ENCODE data around the gene TMEM163.
"Not testable (repeated sequence)": the region's sequence is repeated elsewhere in the genome, so short reads cannot be mapped to it uniquely, and the experiment has no call there.

The TMEM163 gene

DNA sequence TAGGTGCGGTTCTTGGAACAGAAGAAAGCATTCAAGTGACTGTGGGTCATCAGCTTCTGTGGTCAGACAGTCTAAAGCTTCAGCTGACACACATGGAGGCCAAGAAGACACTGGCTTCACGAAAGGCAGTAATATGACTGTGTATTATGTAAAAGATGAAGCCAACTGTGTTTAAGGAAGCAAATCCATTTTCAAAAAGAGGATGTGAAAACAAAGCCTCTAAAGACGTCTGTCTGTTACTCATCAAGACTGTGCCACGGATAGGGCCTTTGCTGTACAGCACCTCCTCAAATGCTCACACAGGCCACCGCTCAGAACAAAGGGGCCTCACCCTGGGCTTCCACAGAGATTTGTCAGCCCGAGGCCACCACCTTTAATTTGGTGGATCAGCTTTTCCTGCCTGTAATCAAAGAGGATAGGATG lies 21.1 kb upstream of the TMEM163 start:
- H3K27ac ChIP-seq (ENCODE audit: low read depth, low read length): no peak overlapping the region
- peaks cover 0 to 5% of the 10 kb centered on the region in 2 donors for H3K27me3 ChIP-seq (ENCODE audit: control insufficient read depth in 1 of 2, insufficient read depth in 2 of 2, low read length in 2 of 2)
- no peak overlapping the region for H3K4me3 ChIP-seq (ENCODE audit: low read depth in 1 of 2, low read length in 2 of 2)
- no peak overlapping the region for H3K9ac ChIP-seq (ENCODE audit: low read length)
- H3K36me3 ChIP-seq (ENCODE audit: insufficient read depth, low read length): no peaks in the 10 kb centered on the region
- H3K9me3 ChIP-seq (ENCODE audit: low read length): no peaks in the 10 kb centered on the region
- no peaks in the 10 kb centered on the region for H3K4me1 ChIP-seq (ENCODE audit: insufficient read depth, low read length)

- no peaks in the 10 kb centered on the region for H3K9me3 ChIP-seq (ENCODE audit: low read length)
- peaks cover 0 to 5% of the 10 kb centered on the region in 2 donors for H3K27me3 ChIP-seq (ENCODE audit: control insufficient read depth in 1 of 2, insufficient read depth in 2 of 2, low read length in 2 of 2)
- H3K4me3 ChIP-seq (ENCODE audit: low read depth in 1 of 2, low read length in 2 of 2): no peak overlapping the region
- H3K27ac ChIP-seq (ENCODE audit: low read depth, low read length): no peak overlapping the region
- no peaks in the 10 kb centered on the region for H3K36me3 ChIP-seq (ENCODE audit: insufficient read depth, low read length)
- no peaks in the 10 kb centered on the region for H3K4me1 ChIP-seq (ENCODE audit: insufficient read depth, low read length)
- H3K9ac ChIP-seq (ENCODE audit: low read length): no peak overlapping the region
Observed at GRCh38 chr2:134739236-134739878, 20.6 kb upstream of the TMEM163 start.

DNA sequence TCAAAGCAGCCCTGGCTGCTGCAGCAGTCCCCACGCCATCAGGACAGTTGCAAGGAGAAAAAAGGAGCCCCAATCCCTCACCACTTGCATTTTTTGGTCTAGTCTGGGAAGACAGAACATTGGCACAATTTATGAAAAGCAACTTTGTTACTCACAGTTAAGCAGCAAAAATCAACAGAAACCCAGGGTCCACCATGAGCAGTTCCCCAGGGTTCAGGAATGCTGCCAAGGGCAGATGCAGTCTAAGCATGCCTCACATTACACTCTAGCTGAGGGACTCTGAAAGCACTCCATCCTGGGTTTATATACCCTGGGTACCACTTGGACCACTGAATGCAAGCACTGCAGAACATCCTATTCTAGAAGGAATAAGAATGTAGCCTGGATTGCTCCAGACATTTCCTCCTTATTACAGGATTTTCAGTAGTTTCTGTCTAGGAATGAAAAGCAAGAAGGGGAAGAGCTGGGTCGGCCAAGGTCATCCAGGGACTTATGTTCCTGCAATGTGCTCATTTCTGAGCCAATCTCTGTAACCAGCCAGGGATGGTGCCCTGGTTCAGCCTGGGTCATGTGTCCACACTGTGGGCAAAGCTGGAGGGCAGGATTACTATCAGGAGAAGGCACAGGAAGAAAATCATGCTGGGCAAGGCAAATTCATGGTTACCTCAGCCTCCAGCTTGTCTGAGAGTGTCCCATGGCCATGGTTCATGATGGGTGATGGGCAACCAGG lies 19.5 kb upstream of the TMEM163 start:
- Histone ChIP-seq H3K9ac (ENCODE audit: low read length) (no peak overlapping the region), H3K9me3 (ENCODE audit: low read length) (no peaks in the 10 kb centered on the region), H3K27ac (ENCODE audit: low read depth, low read length) (no peak overlapping the region), H3K27me3 (ENCODE audit: control insufficient read depth in 1 of 2, insufficient read depth in 2 of 2, low read length in 2 of 2) (peaks cover 0 to 5% of the 10 kb centered on the region in 2 donors), H3K4me3 (ENCODE audit: low read depth in 1 of 2, low read length in 2 of 2) (no peak overlapping the region), H3K36me3 (ENCODE audit: insufficient read depth, low read length) (no peaks in the 10 kb centered on the region), H3K4me1 (ENCODE audit: insufficient read depth, low read length) (no peaks in the 10 kb centered on the region)

GRCh38 chr2:134737671-134738070 lies 18.9 kb upstream of the TMEM163 start:
- Histone ChIP-seq H3K27me3 (ENCODE audit: control insufficient read depth in 1 of 2, insufficient read depth in 2 of 2, low read length in 2 of 2) (peaks cover 0 to 5% of the 10 kb centered on the region in 2 donors), H3K9me3 (ENCODE audit: low read length) (no peaks in the 10 kb centered on the region), H3K4me3 (ENCODE audit: low read depth in 1 of 2, low read length in 2 of 2) (no peak overlapping the region), H3K36me3 (ENCODE audit: insufficient read depth, low read length) (no peaks in the 10 kb centered on the region), H3K9ac (ENCODE audit: low read length) (no peak overlapping the region), H3K27ac (ENCODE audit: low read depth, low read length) (no peak overlapping the region), H3K4me1 (ENCODE audit: insufficient read depth, low read length) (no peaks in the 10 kb centered on the region)

- no peak overlapping the region for H3K27ac ChIP-seq (ENCODE audit: low read depth, low read length)
- peaks cover 0 to 5% of the 10 kb centered on the region in 2 donors for H3K27me3 ChIP-seq (ENCODE audit: control insufficient read depth in 1 of 2, insufficient read depth in 2 of 2, low read length in 2 of 2)
- no peaks in the 10 kb centered on the region for H3K4me1 ChIP-seq (ENCODE audit: insufficient read depth, low read length)
Observed at GRCh38 chr2:134736167-134736880, 17.5 kb upstream of the TMEM163 start.

DNA sequence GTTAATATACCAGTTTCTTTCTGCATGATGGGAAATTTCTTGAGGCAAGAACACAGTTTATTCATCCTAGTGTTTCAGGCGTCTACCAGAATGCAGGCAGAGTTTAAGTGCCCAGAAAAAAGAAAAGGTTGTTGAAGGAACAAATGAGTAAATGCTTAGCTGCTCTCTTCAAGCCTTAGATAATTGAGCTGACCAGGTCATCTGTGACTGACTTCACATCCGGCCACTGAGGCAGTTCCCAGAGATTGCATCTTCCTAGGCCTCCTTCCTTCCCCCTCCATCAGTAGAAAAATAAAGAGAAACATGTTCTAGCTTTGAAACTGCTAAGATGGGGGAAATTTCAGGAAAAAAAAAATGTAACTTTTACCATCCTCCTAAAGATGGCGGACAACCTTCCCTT lies 9.4 kb upstream of the TMEM163 start:
- H3K27ac ChIP-seq (ENCODE audit: low read depth, low read length): no peak overlapping the region
- no peak overlapping the region for H3K9ac ChIP-seq (ENCODE audit: low read length)
- H3K4me3 ChIP-seq (ENCODE audit: low read depth in 1 of 2, low read length in 2 of 2): no peak overlapping the region
- no peaks in the 10 kb centered on the region for H3K27me3 ChIP-seq (ENCODE audit: control insufficient read depth in 1 of 2, insufficient read depth in 2 of 2, low read length in 2 of 2)
- H3K9me3 ChIP-seq (ENCODE audit: low read length): no peaks in the 10 kb centered on the region
- H3K4me1 ChIP-seq (ENCODE audit: insufficient read depth, low read length): no peaks in the 10 kb centered on the region
- H3K36me3 ChIP-seq (ENCODE audit: insufficient read depth, low read length): no peaks in the 10 kb centered on the region

More at GRCh38 chr2:134736167-134736880, 17.5 kb upstream of the TMEM163 start:
- no peak overlapping the region for H3K9ac ChIP-seq (ENCODE audit: low read length)
- no peak overlapping the region for H3K4me3 ChIP-seq (ENCODE audit: low read depth in 1 of 2, low read length in 2 of 2)
- H3K36me3 ChIP-seq (ENCODE audit: insufficient read depth, low read length): no peaks in the 10 kb centered on the region
- H3K9me3 ChIP-seq (ENCODE audit: low read length): no peaks in the 10 kb centered on the region

- no peak overlapping the region for H3K9ac ChIP-seq (ENCODE audit: low read length)
- no peaks in the 10 kb centered on the region for H3K27me3 ChIP-seq (ENCODE audit: control insufficient read depth in 1 of 2, insufficient read depth in 2 of 2, low read length in 2 of 2)
- H3K4me3 ChIP-seq (ENCODE audit: low read depth in 1 of 2, low read length in 2 of 2): no peak overlapping the region
- no peaks in the 10 kb centered on the region for H3K9me3 ChIP-seq (ENCODE audit: low read length)
- H3K4me1 ChIP-seq (ENCODE audit: insufficient read depth, low read length): no peaks in the 10 kb centered on the region
- H3K27ac ChIP-seq (ENCODE audit: low read depth, low read length): no peak overlapping the region
- no peaks in the 10 kb centered on the region for H3K36me3 ChIP-seq (ENCODE audit: insufficient read depth, low read length)
Observed at GRCh38 chr2:134727385-134727784, 8.6 kb upstream of the TMEM163 start.

DNA sequence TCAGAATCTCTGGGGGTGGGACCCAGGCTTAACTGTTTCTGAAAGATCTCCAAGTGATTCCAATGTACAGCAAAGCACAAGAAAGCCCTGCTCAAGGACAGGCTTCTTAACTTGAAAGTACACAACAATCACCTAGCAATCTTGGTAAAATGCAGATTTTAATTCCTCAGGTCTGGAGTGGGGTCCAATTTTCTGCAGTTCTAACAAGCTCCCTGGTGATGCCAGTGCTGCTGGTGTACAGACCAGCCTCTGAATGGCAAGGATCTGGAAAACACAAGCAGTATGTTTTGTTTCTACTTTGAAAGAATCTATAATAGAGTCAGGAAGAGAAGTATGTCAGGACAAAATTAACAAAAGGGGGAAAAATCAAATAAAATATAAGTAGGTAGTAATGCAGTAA lies 7.8 kb upstream of the TMEM163 start:
- Histone ChIP-seq H3K27me3 (ENCODE audit: control insufficient read depth in 1 of 2, insufficient read depth in 2 of 2, low read length in 2 of 2) (peaks cover 0 to 6% of the 10 kb centered on the region in 2 donors), H3K4me3 (ENCODE audit: low read depth in 1 of 2, low read length in 2 of 2) (no peak overlapping the region), H3K9ac (ENCODE audit: low read length) (no peak overlapping the region), H3K4me1 (ENCODE audit: insufficient read depth, low read length) (no peaks in the 10 kb centered on the region), H3K9me3 (ENCODE audit: low read length) (no peaks in the 10 kb centered on the region), H3K36me3 (ENCODE audit: insufficient read depth, low read length) (no peaks in the 10 kb centered on the region), H3K27ac (ENCODE audit: low read depth, low read length) (no peak overlapping the region)

DNA sequence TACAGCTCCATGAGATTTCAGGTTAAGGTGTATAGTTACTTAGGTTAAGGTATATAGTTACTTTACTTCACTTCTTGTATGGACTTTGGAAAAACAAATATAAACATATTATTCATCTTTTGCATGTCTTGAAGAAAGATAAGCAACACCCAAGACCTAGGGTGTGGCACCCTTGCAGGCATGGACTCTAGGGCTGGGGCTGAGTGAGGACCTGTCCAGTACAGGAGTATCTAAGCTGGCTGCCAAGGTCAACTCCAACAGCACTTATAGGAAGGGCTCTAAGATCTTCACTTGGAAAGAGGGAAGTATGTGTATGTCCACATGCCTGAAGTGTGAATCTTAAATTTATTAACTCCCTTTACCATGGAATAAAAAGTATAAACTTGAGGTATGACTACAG lies 7.1 kb upstream of the TMEM163 start:
- H3K27me3 ChIP-seq (ENCODE audit: control insufficient read depth in 1 of 2, insufficient read depth in 2 of 2, low read length in 2 of 2): peaks cover 0 to 8% of the 10 kb centered on the region in 2 donors
- no peak overlapping the region for H3K27ac ChIP-seq (ENCODE audit: low read depth, low read length)
- no peak overlapping the region for H3K4me3 ChIP-seq (ENCODE audit: low read depth in 1 of 2, low read length in 2 of 2)
- H3K4me1 ChIP-seq (ENCODE audit: insufficient read depth, low read length): no peaks in the 10 kb centered on the region
- H3K36me3 ChIP-seq (ENCODE audit: insufficient read depth, low read length): no peaks in the 10 kb centered on the region
- no peak overlapping the region for H3K9ac ChIP-seq (ENCODE audit: low read length)
- H3K9me3 ChIP-seq (ENCODE audit: low read length): no peaks in the 10 kb centered on the region

DNA sequence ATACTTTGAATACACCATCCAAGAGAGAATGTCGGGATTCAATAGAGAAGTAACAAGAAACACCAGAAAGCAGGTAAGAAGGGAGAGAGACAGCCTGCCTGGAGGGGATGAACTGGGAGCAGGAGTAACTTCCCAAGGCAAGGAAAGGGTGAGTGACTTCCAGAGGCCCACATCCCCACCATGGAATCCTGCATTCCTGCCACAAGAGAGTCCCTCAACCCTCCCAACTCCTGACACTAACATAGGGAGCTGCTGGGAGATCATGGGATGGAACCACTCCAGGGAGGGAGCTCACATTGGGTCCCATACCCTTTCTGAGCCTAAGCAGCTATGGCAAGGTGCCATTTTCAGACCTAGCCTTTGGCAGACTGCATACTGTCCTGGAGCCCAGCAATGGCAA lies 5.5 kb upstream of the TMEM163 start:
- Histone ChIP-seq H3K27me3 (ENCODE audit: control insufficient read depth in 1 of 2, insufficient read depth in 2 of 2, low read length in 2 of 2) (peaks cover 5 to 14% of the 10 kb centered on the region in 2 donors), H3K9ac (ENCODE audit: low read length) (no peak overlapping the region), H3K4me3 (ENCODE audit: low read depth in 1 of 2, low read length in 2 of 2) (no peak overlapping the region), H3K4me1 (ENCODE audit: insufficient read depth, low read length) (no peaks in the 10 kb centered on the region), H3K36me3 (ENCODE audit: insufficient read depth, low read length) (no peaks in the 10 kb centered on the region), H3K27ac (ENCODE audit: low read depth, low read length) (no peak overlapping the region), H3K9me3 (ENCODE audit: low read length) (no peaks in the 10 kb centered on the region)

DNA sequence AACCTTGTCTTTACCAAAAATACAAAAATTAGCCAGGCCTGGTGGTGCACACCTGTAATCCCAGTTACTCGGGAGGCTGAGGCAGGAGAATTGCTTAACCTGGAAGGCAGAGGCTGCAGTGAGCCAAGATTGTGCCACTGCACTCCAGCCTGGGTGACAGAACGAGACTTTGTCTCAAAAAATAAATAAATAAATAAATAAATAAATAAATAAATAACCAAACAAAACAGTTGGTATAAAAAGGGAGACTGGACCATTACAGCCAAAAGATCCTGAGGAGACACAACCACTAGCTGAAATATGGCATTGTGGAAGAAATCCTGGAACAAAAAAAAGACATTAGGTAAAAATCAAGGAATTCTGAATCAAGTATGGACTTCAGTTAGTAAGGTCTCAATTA lies 4.9 kb upstream of the TMEM163 start:
- not testable (repeated sequence) for H3K4me3 ChIP-seq (ENCODE audit: low read depth in 1 of 2, low read length in 2 of 2); H3K36me3 ChIP-seq (ENCODE audit: insufficient read depth, low read length); H3K27ac ChIP-seq (ENCODE audit: low read depth, low read length); H3K9ac ChIP-seq (ENCODE audit: low read length); H3K9me3 ChIP-seq (ENCODE audit: low read length); H3K4me1 ChIP-seq (ENCODE audit: insufficient read depth, low read length)
- H3K27me3 ChIP-seq (ENCODE audit: control insufficient read depth in 1 of 2, insufficient read depth in 2 of 2, low read length in 2 of 2): peaks cover 5 to 17% of the 10 kb centered on the region in 2 donors

Data from muscle layer of colon (tissue), 2 donors.